GM19023 (cell line): ENCODE results near the gene NLN.
"Not testable (repeated sequence)": the region's sequence is repeated elsewhere in the genome, so short reads cannot be mapped to it uniquely, and the experiment has no call there.

Source experiments
- ATAC-seq: cut with Tn5 transposase; IDR thresholded peaks from one replicate; pipeline ENCODE4 v1.9.1; 2021; ENCODE audit warnings: mild to moderate bottlenecking, moderate library complexity; ENCODE audit not compliant: unreplicated experiment

Gene NLN

GRCh38 chr5:65828022-65828896 is 106.3 kb downstream of the NLN start:
- no peak for ATAC-seq

GRCh38 chr5:65830856-65831255 is 108.9 kb downstream of the NLN start:
- ATAC-seq = no peak

GRCh38 chr5:65831276-65831675 is 109.3 kb downstream of the NLN start:
- ATAC-seq = no peak

- ATAC-seq = no peak
Observed at GRCh38 chr5:65832152-65832551, 110.1 kb downstream of the NLN start.

GRCh38 chr5:65832603-65833228 is 110.7 kb downstream of the NLN start:
- ATAC-seq = no peak

- ATAC-seq = no peak
Observed at GRCh38 chr5:65833780-65834179, 111.8 kb downstream of the NLN start.

GRCh38 chr5:65834306-65834705 is 112.3 kb downstream of the NLN start:
- ATAC-seq = no peak

- ATAC-seq = no peak
Observed at GRCh38 chr5:65835191-65835590, 113.2 kb downstream of the NLN start.

GRCh38 chr5:65837139-65837538 is 115.1 kb downstream of the NLN start:
- ATAC-seq = no peak

GRCh38 chr5:65839170-65839569 is 117.2 kb downstream of the NLN start:
- ATAC-seq = not testable (repeated sequence)

GRCh38 chr5:65840071-65840470 is 118.1 kb downstream of the NLN start:
- ATAC-seq = no peak

GRCh38 chr5:65844763-65845162 is 122.8 kb downstream of the NLN start:
- ATAC-seq = not testable (repeated sequence)

GRCh38 chr5:65846101-65846500 is 124.1 kb downstream of the NLN start:
- no peak for ATAC-seq

GRCh38 chr5:65847019-65847418 is 125.0 kb downstream of the NLN start:
- not testable (repeated sequence) for ATAC-seq

- not testable (repeated sequence) for ATAC-seq
Observed at GRCh38 chr5:65849918-65850317, 127.9 kb downstream of the NLN start.

- ATAC-seq = no peak
Observed at GRCh38 chr5:65854925-65855324, 132.9 kb downstream of the NLN start.

- no peak for ATAC-seq
Observed at GRCh38 chr5:65855766-65856315, 133.8 kb downstream of the NLN start.

GRCh38 chr5:65856520-65856919 is 134.5 kb downstream of the NLN start:
- no peak for ATAC-seq

- no peak for ATAC-seq
Observed at GRCh38 chr5:65858316-65858715, 136.3 kb downstream of the NLN start.

GRCh38 chr5:65861830-65862241 is 139.8 kb downstream of the NLN start:
- no peak for ATAC-seq

- no peak for ATAC-seq
Observed at GRCh38 chr5:65862384-65862783, 140.4 kb downstream of the NLN start.

GRCh38 chr5:65863747-65864146 is 141.7 kb downstream of the NLN start:
- no peak for ATAC-seq
